Kidney glomerular epithelial cell (primary cell): ENCODE data around the gene DYNLT4.
"Not testable (repeated sequence)": the region's sequence is repeated elsewhere in the genome, so short reads cannot be mapped to it uniquely, and the experiment has no call there.

ENCODE experiments used
- DNase-seq: peaks from one replicate; lab custom pipeline; 2025; lab: John Stamatoyannopoulos, UW

Gene DYNLT4

DNA sequence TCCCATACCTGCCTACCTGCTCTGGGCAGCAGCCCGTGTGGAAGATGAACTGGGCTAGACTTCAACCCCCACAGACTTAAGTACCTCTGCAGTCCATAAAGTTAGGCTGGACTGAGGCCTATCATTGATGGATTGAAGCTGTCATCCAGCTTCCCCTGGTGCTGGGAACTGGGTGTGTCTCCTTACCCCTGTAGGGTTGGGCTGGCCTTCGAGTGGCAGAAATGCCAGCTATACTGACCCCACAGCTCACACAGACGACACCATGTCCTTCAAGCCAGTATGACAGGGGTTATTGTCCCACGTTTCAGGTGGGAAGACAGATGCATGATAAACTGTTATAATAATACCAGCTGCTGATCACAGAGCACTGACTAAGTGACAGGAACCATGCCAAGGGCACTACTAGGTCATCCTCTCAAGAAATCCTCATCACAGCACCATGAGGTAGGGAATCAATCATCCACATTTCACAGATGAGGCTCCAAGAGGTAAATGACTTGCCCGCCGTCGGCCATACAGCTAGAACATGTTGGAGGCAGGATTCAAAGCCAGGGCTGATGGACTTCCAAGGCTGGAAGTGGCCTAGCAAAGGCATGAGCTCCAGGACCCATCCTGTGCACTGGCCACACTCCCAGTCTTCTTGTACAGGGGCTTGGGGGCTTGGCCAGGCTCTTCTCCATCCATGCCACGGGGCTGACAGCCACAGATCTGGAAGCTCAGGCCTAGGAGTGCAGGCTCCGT lies 18.9 kb downstream of the DYNLT4 start, which contains the start of gene BEST4:
BEST4 (minus strand) TSS at position 51 of the 741 bp plus-strand sequence. CDS start 465 bp downstream, outside the sequence.
- DNase-seq = no peak

DNA sequence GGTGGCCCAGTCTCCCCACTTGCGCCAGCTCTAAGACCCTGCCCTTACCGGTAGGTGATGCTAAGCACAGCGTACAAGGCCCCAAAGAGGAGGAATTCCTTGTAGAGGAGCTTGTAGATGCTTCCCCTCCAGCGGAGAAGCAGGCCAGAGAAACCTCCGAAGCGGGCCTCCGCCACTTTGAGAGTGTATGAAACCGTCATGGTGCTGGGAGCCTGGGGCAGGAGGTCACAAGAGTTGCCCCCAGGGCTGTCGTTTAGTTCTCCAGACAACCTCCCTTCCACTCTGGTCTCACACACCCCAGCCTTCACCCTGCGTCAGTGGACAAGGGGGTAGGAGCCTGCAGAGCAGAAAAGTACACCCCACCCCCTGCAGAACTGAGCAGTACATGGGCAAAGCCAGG lies 19.6 kb downstream of the DYNLT4 start:
- no peak for DNase-seq

DNA sequence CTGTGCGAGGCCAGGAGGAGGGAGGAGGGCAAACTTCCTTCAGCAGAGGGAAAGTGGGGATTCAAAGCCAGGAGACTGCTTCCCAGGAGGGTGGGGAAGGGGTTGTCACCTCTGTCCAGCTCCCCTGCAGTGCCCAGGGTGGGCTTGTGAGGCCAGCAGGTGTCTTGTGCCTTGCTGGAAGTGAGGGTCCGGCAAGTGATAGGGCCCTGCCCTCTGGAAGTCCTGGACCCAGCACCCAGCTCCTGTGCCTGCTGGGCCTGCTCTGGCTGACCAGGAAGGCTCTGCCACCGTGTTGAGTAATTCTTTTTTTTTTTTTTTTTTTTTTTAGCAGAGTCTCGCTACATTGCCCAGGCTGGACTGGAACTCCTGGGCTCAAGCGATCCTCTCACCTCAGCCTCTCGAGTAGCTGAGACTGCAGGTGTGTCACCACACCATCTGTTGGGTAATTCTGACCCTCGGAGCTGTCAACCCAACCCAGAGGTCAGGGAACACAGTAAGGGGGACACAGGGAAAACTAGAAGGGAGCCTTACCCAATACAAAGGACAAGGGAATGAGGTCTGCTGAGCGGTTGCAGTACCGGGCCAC lies 20.2 kb downstream of the DYNLT4 start:
- DNase-seq = no peak

DNA sequence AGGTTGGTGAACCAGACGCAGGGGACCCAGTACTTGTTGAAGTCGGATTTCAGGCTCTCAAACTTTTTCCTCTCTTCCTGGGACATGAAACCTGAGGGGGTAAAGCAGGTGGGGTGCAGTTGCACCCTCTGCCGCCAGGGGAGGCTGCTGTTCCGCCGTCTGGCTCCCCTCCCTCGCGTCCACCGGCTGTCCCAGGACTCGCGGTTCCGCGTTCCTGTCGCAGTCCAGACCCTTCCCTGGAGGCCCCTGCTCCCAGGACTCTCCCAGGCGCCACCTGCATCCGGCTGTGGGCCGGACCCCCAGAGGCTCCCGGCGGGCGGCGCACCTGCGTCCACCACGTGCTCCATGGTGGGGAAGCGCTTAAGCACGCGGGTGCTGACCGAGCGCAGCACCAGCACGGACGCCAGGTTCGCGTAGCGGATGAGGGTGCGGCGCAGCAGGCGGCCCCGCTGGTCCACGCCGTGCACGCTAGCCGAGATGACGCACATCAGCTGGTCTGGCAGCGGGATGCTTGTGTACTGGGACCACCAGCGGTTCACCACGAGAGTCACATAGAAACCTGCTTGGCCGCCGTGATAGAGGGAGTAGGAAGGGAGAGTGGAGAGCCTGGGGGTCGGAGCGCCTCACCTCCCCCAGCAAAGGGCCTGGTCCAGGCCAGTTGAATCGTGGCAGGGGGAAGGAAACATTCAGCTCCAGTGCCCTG lies 20.9 kb downstream of the DYNLT4 start:
- DNase-seq = peak; percentile 30

DNA sequence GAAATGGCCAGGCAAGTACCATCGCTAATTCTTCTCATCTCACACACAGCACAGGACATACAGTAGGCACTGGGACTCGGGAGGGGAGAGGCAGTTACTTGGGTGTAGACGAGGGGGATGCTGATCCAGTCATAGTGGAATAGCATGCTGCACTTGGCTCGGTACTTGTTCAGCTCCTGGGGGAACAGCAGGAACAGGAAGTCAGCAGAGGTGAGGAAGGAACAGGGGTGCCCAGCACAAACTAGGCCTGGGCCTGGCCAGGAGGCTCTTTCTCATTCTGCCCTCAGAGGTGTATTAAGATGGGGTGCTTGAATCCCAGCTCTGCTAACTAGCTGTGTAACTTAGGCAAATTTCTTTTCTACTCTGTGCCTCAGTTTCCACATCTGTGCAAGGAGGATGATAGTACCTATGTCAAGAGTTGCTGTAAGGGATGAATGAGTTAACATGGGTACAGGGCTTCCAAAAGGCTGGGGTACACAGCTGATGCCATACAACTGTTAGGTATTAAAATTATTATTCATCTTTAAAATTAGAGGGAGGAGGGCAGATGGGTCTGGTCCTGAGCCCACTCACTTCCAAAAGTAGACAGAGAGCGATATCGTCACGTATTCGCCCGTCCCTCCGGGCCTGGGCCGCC lies 21.5 kb downstream of the DYNLT4 start:
- no peak for DNase-seq

DNA sequence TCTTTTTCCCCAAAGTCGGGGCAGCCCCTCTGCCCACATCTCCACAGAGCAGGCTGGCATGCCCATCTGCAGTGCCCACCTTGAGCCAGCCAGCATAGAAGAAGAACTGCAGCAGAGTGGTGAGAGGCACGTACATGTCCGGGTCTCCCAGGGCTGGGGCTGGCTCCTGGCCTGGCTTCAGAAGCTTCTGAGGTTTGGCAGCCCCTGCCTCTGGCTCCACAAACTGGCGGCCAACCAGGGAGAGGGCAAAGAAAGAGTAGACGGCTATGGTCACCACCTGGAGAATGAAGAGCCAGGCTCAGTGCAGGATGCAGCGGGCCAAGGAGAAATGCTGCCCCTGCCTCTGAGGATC lies 22.1 kb downstream of the DYNLT4 start:
- no peak for DNase-seq

DNA sequence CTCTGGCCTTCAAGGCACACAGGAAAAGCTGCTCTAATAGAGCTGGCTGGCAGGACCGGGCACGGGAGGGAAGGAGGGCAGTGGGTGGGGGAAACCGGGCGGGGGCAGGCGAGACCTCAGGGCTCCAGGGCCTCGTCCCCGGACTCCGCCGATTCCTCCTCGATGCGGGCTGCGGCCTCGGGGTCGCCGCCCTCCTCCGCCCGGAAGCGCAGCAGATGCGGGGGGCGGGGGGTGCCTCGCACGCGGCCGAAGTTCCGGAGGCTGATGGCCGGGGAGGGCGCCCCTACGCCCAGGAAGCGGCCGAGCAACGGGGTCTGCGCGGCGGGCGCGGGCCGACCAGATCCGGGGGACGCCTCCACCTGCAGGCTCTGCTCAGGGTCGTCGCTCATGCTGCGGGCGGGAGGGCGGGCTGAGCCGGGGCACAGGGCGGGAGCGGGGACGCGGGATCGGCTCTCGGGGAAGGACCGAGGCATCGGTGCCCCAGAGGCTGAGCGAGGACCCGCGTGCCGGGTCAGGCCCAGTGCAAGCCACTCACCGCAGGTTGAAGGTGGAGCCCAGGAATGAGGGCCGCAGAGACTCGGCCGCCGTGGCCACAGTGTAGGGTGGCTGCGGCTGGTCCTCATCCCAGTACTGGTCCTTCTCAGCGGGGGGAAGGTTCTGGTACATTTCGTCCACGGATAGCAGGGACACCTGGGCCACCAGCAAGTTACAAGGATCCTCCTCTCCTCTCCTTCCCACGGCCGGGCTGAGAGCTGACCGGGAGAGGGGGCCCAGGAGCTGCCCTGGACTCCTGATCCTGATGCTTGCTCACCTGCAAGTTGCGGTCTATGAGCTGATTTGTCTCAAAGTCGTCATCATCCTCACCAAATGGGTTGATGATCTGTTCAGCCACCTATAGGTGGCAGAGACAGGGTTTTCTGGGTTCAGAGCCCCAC lies 22.8 kb downstream of the DYNLT4 start:
- DNase-seq = no peak

DNA sequence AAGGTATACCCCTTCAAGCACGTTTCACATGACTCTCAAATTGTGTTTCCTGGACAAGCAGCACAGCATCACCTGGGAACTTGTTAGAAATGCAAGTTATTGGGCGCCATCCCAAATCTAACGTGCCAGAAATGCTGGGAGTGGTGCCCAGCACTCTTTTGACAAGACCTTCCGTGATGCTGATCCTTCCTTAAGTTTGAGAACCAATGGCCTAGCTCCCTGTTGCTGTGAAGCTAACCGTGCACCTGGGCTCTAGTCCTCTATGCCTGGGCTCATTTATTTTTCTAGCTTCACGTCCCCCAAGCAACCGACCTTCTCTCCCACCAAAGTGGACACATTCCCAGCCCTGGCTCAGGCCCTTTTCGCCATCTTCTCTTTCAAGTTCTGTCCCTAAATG lies 23.5 kb downstream of the DYNLT4 start:
- no peak for DNase-seq

DNA sequence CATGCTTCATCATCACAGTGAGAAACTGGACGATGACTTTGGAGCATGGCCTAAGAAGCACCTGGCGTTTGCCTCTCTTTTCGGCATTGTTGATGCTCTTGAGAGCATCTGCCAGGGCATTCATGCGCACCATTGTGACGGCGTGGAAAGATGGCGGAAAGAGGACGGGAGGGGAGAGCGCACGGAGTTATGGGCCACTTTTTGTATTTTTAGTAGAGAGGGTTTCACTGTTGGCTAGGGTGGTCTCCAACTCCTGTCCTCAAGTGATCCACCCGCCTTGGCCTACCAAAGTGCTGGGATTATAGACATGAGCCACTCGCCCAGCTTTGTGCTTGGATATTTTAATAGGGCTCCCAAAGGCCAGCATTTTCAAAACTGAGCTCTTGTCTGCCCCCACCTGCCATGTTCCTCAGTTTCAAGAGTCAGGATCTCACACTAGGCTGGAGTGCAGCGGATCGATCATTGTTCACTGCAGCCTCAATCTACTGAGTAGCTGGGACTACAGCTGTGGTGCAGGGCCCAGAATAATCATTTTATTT lies 26.5 kb downstream of the DYNLT4 start:
- DNase-seq = no peak

DNA sequence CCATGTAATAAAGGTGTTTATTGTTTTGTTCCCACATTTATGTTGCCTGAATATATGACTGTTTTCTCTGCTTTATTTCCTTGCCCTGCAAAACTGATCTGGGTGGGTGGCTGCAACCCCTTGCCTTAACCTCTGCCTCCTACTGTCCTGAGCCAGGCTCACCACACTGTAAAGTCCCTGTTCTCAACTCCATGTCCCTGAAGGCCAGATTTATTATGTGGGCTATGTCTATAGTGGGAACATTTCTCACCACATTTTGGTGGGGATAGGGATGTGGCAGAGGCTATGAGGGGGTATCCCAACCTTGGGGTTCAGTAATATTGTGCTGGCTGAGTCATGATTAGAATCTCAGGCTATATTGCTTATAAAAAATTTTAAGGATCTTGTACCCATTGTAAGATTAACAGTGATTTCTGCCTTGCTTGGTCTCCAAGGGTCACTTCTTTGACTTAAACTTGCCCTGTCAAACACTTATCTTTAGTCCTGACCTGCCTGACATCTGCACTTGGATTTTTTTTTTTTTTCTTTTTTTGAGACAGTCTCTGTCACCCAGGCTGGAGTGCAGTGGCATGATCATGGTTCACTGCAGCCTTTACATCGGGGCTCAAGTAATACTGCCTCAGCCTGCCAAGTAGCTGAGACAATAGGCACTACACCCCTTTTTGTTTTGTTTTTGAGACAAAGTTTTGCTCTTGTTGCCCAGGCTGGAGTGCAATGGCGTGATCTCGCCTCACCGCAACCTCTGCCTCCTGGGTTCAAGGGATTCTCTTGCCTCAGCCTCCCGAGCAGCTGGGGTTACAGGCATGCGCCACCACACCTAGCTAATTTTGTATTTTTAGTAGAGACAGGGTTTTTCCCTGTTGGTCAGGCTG lies 28.2 kb downstream of the DYNLT4 start:
- no peak for DNase-seq

DNA sequence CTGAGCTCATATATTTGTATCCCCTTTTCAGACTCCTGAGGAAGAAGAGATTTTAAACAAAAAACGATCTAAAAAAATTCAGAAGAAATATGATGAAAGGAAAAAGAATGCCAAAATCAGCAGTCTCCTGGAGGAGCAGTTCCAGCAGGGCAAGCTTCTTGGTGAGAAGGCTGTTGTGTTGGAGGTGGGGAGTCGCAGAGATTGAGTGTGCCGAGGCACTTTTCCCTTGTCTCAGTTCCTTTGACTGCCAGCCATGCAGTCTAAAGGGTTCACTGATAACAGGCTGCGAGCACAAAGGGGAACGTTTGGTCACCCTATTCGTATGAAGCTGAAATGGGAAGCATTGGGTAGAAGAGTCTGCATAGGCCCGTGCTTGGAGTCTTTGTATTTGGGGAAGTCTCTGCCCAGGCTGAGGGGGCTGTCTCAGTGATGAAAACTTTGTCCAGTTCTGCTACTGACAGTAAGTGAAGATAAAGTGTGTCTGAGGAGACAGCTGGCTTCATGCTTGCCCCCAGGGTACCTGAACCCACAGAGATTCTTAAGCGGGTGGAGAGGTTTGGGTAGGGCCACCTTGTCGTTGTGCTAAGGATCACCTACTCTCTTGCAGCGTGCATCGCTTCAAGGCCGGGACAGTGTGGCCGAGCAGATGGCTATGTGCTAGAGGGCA lies 29.0 kb downstream of the DYNLT4 start:
- no peak for DNase-seq

DNA sequence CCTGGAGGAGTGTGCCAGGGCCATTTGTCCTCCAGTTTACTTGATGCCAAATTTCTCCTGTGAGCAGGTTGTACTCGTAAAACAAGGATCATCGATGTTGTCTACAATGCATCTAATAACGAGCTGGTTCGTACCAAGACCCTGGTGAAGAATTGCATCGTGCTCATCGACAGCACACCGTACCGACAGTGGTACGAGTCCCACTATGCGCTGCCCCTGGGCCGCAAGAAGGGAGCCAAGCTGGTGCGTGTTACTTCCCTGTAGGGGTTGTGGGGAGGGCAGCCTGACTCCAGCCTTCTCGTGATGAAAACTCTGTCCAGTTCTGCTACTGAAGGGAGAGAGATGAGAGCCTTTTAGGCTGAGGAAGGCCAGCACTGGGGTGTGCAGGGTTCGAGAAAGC lies 29.6 kb downstream of the DYNLT4 start:
- DNase-seq = no peak

DNA sequence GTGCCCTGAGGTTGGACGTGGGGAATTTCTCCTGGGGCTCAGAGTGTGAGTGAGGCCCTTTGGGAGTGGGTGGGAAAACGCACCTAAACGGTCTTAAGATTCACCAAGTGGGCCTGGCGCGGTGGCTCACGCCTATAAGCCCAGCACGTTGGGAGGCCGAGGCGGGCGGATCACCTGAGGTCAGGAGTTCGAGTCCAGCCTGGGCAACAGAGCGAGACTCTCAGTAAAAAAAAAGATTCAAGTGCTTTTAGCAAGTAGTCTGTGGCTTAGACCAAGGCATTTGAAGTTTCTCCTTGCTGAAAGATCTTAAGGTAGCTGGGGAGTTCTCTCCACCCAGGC lies 30.5 kb downstream of the DYNLT4 start:
- DNase-seq = no peak

DNA sequence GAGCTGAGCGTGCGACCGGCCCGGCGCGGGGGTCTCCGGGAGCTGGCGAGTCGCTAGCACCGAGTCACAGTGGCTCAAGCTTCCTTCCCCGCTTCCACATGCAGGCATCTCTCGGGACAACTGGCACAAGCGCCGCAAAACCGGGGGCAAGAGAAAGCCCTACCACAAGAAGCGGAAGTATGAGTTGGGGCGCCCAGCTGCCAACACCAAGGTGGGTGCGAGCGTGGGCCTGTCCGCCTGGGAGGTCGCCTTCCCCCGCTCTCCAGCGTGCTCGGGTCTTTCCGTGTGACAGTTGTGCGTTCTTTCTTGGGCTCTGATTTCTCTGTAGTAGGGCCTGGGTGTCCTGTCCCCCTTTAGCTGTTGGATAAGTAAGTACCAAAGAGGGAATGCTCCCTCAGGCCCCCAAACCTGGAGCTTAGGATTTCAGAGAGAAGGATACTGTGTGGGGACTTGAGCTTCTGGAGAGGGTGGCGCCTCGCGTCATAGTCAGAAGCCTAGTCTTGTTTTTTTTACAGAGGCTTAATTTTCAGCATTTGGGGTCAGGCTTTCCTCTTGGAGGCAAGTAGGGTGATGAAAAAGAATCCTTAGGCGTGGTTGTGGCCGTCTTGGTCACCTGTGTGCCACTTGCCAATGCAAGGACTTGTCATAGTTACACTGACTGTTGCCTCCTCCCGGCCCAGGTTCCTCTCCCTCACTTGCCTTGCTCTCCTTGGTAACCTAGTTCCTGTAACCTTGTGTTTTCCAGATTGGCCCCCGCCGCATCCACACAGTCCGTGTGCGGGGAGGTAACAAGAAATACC lies 31.0 kb downstream of the DYNLT4 start:
- DNase-seq = peak; percentile 20

DNA sequence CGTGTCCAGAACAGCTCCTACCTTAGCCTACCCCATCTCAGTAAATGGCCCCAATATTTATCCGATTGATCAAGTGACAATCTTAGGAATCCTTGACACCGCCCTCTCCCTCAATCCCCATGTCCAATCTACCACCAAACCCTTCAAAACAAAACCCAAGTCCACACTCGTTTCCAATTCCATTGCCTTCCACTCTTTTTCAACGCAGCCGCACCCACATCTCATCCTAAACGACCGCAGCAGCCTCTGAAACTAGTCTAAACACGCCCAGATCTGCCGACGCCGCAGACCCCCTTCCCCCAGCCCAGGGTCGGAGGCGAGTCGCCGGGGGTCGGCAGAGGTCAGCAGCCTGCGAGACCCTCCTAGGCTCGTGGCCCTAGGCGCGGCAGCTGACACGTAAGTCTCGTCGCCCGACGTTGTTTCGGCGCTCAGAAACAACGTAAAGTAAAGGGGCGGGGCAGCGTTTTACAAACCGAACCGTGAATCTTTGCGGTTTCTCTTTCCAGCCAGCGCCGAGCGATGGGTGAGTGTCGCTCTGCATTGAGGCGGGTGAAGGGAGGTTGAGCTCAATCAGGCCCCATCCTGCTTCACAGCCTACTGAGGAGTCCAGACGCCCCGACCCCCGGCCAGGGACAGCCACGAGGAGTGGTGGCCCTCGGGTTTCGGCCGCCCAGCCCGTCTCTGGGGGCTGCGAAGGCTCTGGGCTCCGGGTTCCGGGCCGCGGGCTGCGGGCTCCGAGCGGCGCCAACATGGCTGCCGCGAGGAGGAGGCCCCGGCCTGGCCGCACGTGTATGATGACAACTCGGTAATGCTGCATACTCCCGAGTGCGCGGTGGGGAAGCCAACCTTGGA lies 31.8 kb downstream of the DYNLT4 start, which contains the start of gene RPS8:
RPS8 (plus strand) TSS at position 463 of the 852 bp plus-strand sequence; CDS start at position 520, 57 bp downstream.
- DNase-seq = peak; percentile 79

DNA sequence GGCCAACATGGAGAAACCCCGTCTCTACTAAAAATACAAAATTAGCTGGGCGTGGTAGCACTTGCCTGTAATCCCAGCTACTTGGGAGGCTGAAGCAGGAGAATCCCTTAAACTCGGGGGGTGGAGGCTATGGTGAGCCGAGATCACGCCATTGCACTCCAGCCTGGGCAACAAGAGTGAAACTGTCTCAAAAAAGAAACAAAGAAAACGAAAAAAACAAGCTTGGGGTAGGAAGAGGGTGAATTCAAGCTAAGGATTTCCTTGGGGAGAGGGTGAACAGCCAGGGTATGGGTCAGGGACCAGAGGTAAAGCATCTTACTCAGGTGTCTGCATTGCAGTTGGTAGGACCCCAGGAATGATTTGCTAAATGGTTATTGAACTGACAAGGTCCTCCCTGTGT lies 40.7 kb downstream of the DYNLT4 start:
- not testable (repeated sequence) for DNase-seq

DNA sequence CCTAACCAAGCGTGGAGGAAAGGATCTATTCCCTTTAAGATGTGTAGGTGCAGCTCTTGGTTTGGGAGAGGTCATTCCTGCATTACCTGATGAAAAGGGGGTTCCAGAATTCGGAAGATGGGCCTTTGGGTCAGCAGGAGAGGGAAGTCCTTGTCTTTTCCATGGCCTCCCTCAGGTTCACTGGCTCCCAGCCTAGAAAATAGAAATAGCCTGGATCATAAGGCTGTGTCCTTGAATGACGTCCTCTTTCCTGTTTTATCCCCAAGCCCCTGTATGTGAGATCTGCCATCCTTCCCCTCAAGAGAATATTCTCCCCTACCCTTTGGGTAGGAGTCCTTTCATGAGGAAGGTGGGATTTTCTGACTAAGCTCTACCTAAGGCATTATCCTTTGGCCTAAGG lies 46.3 kb downstream of the DYNLT4 start:
- DNase-seq = no peak

DNA sequence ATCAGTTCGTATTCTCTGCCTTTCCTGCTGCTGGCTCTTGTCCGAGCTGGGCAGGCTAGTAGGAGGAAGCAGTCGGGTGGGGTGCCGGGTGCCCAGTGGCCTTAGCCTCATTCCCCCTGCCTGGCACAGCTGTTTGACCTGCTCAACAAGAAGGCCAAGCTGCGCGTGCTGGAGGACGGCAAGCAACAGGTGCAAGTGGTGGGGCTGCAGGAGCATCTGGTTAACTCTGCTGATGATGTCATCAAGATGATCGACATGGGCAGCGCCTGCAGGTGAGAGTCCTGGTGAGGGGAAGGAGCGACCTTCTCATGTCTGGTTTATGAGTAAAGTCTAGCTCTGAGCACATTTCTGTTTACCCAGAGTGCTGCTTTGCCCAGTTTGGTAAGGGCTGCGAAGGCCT lies 48.1 kb downstream of the DYNLT4 start:
- no peak for DNase-seq
